Daoy (cell line): ENCODE data around the gene PLXNA4. TPM values are rescaled to one million over a fixed set of nuclear protein-coding genes. Genes with fewer than 3 reads are reported as not detected.
A peak's percentile ranks its signal among the peaks of the same experiment; 100 is the strongest.

Source experiments
- DNase-seq: peaks from one replicate; pipeline ENCODE4 v3.0.0-alpha.2; 2015; ENCODE audit warnings: low read depth
- total RNA-seq: library from RNA; depleted of rRNA; stranded (reverse); fragments of >200 nt; shearing (Covaris generic); gene quantifications from 2 replicates; pipeline ENCODE4 v1.2.3, GENCODE V29; 2014

Gene PLXNA4
- total RNA-seq, 1 experiment from 2014 or later: 0.69 TPM

DNA sequence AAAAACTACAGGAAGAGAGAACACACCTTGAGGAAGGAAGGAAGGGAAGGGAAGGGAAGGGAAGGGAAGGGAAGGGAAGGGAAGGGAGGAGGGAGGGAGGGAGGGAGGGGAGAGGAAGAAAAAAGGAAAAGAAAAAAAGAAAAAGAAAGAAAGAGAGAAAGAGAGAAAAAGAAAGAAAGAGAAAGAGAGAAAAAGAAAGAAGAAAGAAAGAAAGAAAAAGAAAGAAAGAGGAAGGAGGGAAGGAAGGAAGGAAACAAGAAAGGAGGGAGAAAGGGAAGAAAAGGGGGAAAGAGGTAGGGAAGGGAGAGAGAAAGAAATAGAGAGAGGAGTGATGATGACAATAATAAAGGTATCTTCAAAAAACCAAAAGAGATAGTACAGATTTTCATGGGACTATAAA is 12.3 kb upstream of the PLXNA4 start:
- DNase-seq: no peak

DNA sequence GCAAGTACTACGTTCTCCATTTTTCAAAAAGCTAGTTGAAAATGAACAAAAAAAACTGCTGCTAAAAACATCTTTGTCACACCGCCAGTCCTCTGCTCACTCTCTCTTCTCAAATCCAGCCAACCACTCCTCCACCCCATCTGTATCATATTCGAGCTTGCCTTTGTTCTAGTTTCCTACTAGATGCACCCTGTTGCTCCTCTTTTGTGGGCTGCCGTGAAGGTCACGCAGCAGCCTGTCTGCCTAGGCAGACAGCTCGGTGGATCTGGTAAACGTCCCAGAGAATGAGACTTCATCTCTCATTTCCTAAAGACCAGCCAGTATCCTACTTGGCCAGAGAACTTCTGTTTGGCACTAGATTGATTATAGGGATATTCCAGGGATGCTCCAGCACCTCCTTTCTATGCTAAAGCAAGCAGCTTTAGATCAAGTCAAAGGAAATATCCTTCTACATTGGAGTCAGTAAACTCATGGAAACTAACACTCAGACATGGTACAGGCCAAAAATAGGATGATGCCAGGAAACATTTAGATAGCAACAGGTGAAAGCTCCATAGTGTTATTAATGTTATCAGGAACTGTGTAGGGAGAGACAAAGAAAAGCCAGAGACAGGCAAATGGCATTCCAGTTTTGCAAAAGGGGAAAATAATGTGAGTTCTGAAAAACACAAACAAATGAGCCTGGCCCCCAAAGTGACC is 8.7 kb upstream of the PLXNA4 start:
- DNase-seq: no peak

DNA sequence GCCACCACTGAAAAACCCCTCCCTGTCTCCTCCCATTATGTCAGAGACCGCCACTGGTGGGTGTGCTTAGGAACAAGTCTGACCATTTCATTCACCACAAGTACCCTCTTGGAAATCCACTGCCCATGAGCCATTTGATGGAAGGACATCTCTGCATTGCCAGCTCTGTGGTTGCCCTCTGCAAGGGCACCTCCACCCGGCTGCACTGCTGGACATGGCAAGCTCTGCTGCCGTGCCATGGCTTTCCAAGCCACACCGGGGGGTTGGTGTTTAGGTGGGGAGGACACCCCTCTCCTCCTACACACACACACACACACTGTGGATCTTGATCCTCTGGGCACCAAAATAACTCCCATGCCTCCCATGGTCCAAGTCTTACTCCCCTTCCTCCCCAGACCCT is 5.2 kb upstream of the PLXNA4 start:
- DNase-seq: no peak

DNA sequence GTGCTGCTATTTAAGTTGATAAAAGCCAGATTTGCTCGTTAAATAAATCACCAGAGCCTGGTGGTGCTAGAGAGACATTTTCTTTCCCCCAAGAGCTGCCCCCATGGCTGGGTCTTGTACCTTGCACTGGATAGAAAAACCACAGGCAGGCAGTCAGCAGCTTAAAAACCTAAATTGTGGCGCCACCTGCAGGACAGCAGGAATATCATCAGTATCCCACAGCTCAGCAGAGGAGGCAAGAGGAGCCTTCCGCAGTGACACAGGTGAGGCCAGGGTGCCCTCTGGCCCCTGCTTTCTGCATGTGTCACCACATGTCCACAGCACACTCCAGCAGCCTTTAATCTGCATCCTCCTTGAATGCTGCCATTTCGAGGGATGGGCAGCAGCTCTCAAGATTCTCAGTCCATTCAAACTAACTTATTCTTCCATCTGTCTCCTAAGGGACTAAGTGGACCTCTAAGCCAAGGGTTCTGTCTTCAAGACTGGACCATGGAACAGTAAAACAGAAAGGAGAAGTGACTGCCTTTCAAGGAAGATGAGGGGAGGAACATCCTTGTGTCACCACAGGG is 4.5 kb upstream of the PLXNA4 start:
- peak; percentile 89 for DNase-seq

DNA sequence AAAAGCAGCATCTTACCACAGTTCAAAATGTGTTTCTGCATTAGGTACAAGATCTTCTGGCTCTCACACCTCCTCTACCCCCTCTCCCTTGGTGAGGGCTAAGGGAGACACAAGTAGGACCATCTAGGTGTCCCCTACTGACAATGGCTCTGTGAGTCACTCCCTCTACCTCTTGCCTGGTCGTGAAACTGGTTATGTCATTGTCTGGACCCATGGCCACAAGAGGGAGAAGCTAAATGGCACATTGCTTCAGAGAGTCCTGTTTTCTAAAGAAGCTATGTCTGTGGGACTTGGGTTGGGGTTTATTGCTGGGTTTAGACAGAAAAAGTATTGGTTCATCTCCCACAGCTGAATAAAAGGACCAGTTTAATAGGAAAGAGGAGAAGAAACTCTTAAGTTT is 4.0 kb upstream of the PLXNA4 start:
- DNase-seq: peak; percentile 52

DNA sequence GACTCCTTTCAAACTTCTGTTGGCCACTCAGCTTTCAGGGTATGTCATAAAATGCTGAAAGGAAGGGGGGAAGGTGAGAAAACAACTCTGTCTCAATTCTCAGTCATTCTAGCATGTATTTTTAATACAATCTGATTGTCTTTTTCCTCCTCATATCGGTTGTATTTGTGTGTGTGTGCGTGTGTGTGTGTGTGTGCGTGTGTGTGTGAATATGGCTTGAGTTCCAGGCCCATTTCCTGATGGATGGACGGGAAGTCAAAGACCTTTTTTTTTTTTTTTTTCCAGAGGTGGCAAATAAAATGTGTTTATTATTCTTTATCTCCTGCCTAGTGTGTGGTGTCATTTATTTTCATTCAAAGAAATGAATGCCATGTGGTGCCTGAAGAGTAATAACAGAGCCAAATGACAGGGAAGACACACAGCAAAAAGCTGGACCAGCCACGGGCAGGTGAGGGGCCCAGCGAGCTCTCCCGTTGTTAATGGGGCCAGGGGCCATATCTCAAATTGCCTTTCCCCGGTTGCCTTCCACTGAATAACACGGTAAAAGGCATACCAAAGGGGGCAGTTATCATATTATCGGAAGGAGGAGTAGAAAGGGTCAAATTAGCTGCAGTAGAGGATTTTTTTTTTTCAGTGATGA is 3.1 kb upstream of the PLXNA4 start:
- no peak for DNase-seq

DNA sequence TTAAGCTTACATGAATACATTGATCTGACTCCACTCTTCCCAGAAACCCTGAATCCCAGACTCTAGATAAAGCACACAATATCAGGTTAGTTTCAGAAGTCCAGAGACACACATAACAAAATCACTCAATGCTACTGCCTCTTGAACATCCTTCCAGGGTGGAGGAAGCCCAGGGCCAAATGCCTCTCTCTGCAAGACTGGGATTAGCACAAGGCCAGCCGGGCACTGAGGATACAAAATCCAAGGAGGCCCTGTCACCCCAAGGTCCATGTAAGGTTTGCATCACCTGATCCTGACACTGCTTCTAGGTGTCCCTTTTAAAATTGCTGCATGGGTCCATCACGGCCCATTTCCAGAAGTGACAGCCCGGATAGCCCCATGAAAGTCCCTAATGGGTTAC is 2.6 kb upstream of the PLXNA4 start:
- no peak for DNase-seq

DNA sequence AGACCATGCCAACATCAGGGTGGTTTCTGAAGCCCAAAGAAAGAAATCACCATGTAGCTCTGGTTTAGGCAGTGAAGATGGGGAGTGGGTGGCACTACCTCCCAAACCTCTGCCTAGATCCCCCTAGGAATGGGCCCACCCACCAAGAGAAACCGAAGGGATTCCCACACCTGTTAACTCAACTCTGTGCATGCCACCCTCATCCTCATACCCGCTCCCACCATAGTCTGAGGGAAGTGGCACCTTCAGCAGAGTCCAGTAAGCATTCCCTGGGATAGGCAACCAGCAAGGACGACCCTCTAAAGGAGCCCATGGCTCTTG is 1.7 kb upstream of the PLXNA4 start:
- DNase-seq: no peak

DNA sequence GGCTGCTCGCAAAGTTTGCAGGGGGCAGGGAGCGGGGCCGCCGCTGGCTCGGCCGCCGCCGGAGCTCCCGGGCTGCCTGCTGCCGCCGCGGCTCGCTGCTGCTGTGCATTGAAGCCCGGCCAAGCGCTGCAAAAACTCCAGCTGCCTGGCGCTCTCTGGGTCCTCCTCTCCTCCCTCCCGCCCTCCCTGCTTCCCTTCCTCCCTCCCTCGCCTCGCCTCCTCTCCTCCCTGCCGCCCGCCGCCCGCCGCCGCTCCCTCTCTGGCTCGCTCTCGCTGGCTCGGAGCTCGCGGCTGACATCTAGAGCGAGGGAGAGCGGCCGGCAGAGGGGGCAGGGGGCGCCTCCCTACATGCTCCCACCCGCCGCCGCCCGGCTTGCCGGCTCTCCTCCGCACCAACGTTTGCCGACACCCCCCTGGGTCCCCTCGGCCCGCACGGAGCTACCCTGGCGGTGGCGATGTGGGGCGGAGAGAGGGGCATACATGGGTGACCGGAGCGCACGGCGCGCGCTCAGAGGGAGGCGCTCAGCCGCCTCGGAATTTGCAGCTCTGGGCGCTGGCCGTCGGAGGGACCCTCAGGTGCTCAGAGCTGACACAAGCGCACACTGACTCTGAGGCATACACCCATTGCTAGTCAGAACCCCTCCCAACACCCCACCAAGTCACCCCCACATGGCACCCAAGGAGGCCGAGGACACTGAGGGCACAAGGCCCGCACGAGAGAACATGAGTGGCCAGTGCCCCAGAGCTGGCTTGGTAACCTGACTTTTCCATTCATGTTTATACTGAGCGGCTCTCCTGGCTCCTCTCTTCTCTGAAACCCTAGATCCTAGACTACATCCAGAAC is 1.2 kb upstream of the PLXNA4 start:
- peak; percentile 89 for DNase-seq

DNA sequence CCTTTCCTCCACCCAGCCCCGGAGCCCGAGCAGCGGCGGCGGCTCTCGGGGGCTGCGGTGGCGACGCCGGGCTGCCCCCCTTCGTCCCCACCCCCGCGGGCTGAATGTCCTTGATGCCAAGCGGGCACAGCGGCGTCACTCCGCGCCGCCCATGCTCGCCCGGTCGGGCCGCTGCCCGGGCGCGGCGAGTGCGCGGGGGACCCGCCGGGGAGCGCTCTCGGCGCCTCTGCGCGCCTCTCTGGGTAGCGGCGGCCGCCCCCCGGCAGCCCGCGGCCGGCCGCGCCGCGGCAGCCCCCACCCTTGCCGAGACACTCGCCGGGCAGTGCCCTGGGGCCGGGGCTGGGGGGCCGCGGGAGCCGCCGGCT is 433 bp upstream of the PLXNA4 start:
- DNase-seq: peak; percentile 31

DNA sequence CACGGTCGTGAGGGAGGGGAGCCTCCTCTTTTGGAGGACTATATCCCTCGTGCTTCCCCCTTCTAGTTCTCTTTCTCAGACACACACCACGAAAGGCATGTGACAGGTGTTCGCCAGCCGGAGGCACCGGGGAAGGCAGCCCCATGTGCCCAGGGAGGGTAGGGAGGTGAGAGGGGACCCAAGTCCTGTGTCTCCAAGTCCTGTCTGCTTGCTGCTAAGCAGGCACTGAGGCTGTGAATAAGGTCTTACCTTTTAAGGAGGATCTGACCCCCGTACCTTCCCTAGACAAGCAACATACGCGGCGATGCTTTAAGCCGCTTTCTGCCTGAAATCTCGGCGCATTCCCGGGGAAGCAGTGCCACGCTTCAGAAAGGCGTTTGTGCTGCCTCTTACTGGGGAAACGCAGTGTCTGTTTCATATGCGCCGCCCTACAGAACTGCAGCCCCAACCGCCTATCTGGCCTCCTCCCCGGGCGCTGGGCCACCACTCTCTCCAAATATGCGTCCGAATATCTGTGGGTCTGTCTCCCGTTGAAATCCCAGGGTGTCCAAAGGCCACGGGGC is 770 bp downstream of the PLXNA4 start:
- DNase-seq: peak; percentile 81

DNA sequence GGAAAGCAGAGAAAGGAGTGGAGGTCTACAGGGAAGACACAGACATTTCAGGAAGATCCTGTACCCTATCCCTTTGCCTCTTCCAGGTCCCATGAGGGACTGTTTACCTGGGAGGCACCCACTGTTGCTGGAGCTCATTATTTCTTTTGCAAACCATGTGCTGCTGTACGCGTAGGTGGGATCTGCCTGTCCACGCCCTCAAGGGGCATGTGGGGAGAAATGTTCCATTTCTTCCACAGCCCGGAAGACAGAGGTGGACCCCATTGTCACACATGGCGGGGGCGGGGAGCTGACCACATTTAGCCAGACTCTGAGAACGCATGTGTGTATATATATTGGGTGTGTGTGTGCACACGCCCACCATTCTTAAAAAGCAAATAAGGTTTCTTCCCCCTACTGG is 2.0 kb downstream of the PLXNA4 start:
- no peak for DNase-seq

DNA sequence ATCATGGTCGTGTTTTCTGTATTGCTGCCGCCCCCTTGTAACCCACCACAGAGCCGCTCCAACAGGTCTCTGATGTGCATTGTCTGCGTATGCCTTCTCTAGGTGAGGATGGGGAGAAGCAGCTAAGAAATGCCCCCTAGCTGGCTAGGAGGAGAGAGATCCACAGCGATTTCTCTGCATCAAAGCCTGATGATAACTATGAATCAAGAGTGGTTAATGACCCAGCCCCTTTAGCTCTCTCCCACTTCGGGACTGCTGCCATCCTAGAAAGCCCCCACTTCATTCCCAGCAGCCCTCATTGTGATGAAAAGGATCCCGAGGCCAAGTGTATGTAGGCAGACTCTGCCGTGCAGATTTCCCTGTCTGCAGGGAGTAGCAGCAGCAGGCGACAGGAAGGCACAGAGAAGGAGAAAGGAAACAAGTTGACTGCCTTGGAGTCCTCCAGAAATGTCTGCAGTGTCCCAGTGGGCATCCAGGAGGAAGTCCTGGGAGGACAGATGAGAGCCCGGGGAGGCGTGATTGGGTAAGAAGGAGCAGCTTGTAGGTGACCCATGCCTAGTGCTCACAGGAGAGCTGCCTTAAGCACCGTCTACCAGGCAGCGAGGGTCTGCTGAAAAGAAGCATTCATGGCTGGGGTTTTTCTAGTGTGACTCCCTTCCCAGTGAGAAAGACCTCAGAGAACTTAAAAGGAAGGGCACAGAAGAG is 2.9 kb downstream of the PLXNA4 start:
- DNase-seq: no peak

DNA sequence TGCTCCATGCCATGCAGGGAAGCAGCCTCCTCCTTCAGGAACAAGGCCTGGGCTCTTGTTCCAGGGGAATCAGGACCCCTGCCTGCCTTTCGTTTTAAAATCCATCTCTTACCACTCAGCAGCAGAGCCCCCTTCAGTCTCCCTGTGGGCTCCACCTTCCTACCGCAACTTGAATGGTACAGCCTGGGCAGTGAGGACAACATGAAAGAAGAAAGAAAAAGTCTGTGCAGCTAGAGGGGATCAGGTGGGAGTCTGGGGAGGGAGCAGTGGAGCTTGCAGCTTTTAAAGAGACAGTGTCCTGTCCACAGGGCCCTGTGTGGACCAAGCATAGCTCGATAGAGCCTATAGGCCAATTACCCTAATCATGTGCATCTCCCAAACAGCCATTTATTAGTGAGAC is 3.7 kb downstream of the PLXNA4 start:
- DNase-seq: no peak

DNA sequence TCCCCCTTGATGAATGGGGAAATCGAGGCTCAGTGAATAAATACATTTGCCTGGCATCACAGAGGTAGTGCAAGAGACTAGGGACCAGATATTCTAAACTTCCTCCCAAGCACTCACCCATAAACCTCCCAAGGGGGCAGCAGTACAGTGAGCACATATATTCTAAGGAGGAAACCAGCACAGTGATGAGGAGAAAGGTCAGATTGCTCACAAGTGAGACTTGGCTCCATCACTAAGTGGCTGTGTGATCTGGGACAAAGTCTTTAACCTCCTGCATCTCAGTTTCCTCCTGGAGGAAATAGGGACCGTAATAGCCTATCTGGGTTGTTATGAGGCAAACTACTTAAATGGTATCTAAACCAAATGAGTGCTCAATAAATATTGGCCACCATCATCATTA is 4.3 kb downstream of the PLXNA4 start:
- no peak for DNase-seq

DNA sequence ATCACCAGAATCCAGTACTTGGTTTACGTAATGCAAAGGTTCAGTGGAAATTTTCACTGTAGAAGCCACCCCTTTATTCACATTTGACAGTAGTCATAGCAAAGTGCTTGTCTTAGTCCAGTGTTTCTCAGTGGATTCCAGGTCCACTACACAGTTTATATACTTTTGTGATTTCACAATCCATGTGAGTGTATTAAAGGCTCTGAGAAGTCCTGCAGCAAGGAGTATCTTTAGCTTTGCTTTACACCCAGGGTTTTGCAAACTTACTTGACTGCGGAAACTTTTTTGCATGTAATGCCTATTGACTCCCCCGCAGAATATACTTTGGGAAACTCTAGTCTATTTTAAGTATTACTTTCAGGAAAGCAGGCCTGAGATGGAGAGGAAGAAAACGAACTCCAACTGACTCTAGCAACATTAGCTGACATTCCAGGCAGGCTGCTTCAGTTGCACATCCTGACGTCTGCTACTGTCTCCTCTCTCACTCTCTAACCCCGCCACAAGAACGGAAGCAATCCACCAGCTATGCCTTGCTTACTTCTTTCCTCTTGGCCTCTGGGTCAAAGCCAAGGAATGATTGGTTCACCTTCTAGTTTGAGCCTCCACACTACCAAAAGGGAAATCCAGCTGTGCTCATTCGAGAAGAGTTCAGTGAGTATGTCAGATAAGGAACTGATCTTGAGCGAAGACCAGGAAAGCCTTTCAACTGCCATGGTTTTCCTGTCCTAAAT is 6.2 kb downstream of the PLXNA4 start:
- no peak for DNase-seq

DNA sequence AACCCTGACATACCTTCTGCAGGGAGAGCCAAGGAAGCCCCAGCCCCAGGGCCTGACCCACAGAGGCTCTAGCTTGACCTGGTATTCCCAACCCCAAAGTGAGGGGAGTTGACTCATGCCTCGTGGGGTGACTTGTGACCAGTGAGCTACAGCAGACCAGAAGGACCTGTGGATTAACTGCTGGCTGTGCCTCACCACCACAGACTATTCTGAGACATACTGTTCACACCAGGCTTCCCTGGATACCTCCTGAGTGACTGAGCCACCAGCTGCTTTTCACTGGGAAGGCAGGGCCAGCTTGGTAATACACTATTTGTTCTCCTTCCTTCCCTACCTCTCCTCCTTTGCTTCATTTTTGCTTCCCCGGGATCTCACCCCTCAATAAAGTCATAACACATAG is 7.3 kb downstream of the PLXNA4 start:
- no peak for DNase-seq

DNA sequence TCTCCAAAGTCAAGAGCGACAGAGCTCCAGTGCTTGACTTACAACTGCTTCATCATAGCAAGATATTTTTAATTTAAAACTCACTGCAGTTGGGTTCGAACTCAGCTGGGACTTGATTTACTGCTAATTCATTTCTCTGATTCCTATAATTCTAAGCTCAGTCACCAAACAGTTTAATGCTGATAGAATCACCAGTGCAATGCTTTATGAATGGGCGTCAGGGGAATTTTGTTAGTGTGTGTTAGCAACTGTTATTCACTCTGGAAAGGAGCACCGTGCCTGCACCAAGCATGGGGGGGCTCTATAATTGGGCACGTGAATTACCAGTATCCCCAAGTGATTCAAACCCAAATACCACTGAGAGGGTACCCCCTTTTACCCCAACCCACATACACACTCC is 10.4 kb downstream of the PLXNA4 start:
- DNase-seq: no peak

DNA sequence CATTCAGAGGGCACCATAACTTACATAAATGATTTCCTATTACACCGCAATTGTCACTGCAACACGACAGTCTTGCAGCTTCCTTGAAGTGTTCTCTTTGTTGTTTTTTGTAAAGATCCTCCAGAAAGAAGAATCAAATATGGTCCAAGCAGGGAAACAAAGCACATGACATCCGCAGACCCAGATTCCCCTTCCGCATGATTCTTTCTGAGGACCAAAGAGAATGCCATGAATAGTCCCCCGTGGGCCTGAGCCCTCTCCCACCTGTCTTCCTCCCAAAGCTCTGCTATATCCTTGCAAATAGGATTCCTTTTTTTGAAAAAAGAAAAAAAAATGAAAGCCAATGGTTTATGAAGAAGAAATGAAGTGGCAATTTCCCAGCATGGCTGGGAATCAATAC is 10.8 kb downstream of the PLXNA4 start:
- DNase-seq: no peak

DNA sequence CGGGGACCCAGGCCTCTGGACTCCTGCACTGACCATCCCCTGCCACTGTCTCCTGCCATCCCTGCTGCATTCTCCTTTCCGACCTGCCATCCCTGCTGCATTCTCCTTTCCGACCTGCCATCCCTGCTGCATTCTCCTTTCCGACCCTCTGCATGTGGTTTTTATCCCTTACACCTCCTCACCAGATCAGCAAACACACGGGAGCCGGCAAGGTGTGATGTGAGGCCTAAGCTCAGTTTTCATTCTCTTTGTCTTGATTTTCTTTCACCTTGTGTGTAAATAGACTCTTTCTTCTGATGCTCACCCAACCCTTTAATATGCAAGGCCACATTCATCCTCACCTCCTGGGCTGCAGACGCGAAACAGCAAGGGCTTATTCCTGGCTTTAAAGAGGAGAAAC is 11.4 kb downstream of the PLXNA4 start:
- DNase-seq: no peak

DNA sequence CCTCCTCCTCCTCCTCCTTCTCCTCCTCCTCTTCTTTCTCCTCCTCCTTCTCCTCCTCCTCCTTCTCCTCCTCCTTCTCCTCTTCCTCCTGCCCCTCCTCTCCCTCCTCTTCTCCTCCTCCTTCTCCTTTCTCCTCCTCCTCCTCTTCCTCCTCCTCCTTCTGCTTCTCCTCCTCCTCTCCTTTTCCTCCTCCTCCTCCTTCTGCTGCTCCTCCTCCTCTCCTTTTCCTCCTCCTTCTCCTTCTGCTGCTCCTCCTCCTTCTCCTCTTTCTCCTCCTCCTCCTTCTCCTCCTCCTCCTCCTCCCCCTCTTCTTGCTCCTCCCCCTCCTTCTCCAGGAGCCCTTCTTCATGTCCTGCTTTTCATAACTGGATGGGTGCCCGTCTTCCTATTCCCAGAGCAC is 12.2 kb downstream of the PLXNA4 start:
- DNase-seq: no peak
